Natural killer cell (primary cell): ENCODE results near the gene OIT3. TPM values are rescaled to one million over a fixed set of nuclear protein-coding genes. Genes with fewer than 3 reads are reported as not detected.
A peak's percentile ranks its signal among the peaks of the same experiment; 100 is the strongest.

ENCODE experiments used
- ATAC-seq, 3 donors: fragments of 150-1000 bp in 2 of 3; fragments of 200-7000 bp in 1 of 3; cut with Tn5 transposase; 1 replicate in 1 of 3; 2 replicates in 2 of 3; pipeline ENCODE4 v1.10.0; 2021; ENCODE audit warnings: mild to moderate bottlenecking in 2 of 3, moderate library complexity in 2 of 3
- DNase-seq, 2 donors: peaks; one replicate each; pipeline versions ENCODE4 v3.0.0 to v3.0.0-alpha.2; 2013 to 2021; ENCODE audit warnings: mixed read lengths in 1 of 2
- H3K27ac ChIP-seq: one replicate; pipeline ENCODE4 v1.5.1; 2013; ENCODE audit warnings: mild to moderate bottlenecking, low read length
- H3K27me3 ChIP-seq: one replicate; pipeline ENCODE4 v1.6.1; 2013; ENCODE audit warnings: low read length; ENCODE audit not compliant: control insufficient read depth, insufficient read depth
- H3K36me3 ChIP-seq: one replicate; pipeline ENCODE4 v1.6.1; 2013; ENCODE audit warnings: low read length; ENCODE audit not compliant: control insufficient read depth, insufficient read depth
- H3K4me1 ChIP-seq: one replicate; pipeline ENCODE4 v1.6.1; 2013; ENCODE audit warnings: low read length; ENCODE audit not compliant: control insufficient read depth, insufficient read depth
- H3K4me3 ChIP-seq: one replicate; pipeline ENCODE4 v1.5.1; 2013; ENCODE audit warnings: low read length
- H3K9me3 ChIP-seq: one replicate; pipeline ENCODE4 v1.6.1; 2013; ENCODE audit warnings: low read length; ENCODE audit not compliant: control insufficient read depth, insufficient read depth
- H3K27ac Mint-ChIP-seq, 2 donors: one replicate each; pipeline ENCODE4 v1.8.0; 2022; ENCODE audit warnings: mild to moderate bottlenecking in 2 of 2, mixed read lengths in 2 of 2, moderate library complexity in 1 of 2
- H3K27me3 Mint-ChIP-seq, 2 donors: one replicate each; pipeline ENCODE4 v1.8.0; 2022; ENCODE audit warnings: low read depth in 2 of 2, mixed read lengths in 2 of 2
- H3K36me3 Mint-ChIP-seq: one replicate; pipeline ENCODE4 v1.8.0; 2022; ENCODE audit warnings: mixed read lengths
- H3K4me1 Mint-ChIP-seq, 2 donors: one replicate each; pipeline ENCODE4 v1.8.0; 2022; ENCODE audit warnings: mixed read lengths in 2 of 2
- H3K4me3 Mint-ChIP-seq: one replicate; pipeline ENCODE4 v1.8.0; 2022; ENCODE audit warnings: mild to moderate bottlenecking, moderate library complexity, mixed read lengths
- H3K9me3 Mint-ChIP-seq, 2 donors: one replicate each; pipeline ENCODE4 v1.8.0; 2022; ENCODE audit warnings: mixed read lengths in 2 of 2
- CTCF ChIP-seq: fragments of 200-600 bp; IDR thresholded peaks from one replicate; pipeline ENCODE4 v1.8.0; 2022; ENCODE audit warnings: antibody characterized with exemption
- WGBS: methylation state at CpG from one replicate; pipeline ENCODE4 v1.1.7; 2013; ENCODE audit warnings: missing lambda C conversion rate; ENCODE audit not compliant: insufficient coverage; 5-methylcytosine and 5-hydroxymethylcytosine counted together
- intact Hi-C: fragments of 100-400 bp; cut with micrococcal nuclease; formaldehyde crosslinking; loops from one replicate; pipeline ENCODE4 v1.14.2; 2022
- total RNA-seq, 4 donors: library from RNA; stranded (reverse); fragments of 120-200 nt in 1 of 4; gene quantifications; one replicate each; pipeline versions ENCODE4 v1.2.3 to v1.2.4, GENCODE V29; 2013 to 2022

Gene OIT3
- total RNA-seq, 3 donors from 2014 or later (not counting 1 experiment from before 2014, with no cell fraction given): not detected

- Histone ChIP-seq H3K4me3 (no peak overlapping the region), H3K27ac (no peak overlapping the region), H3K36me3 (peaks cover 6% of the 10 kb centered on the region), H3K27me3 (no peaks in the 10 kb centered on the region), H3K4me1 (no peaks in the 10 kb centered on the region), H3K9me3 (no peaks in the 10 kb centered on the region)
- 93% methylated on average over 6 of the region's 6 CpGs for WGBS
- no peaks in the 10 kb centered on the region for H3K36me3 Mint-ChIP-seq
- H3K4me3 Mint-ChIP-seq: no peak overlapping the region
- no peak overlapping the region for H3K27ac Mint-ChIP-seq
- no peaks in the 10 kb centered on the region for H3K4me1 Mint-ChIP-seq
- H3K27me3 Mint-ChIP-seq: no peaks in the 10 kb centered on the region
- H3K9me3 Mint-ChIP-seq: no peaks in the 10 kb centered on the region
- no peak for DNase-seq
- no peak for TF ChIP-seq CTCF
- ATAC-seq: no peak
- intact Hi-C loops: no loop called here
Measured at GRCh38 chr10:72858067-72858466, 35.5 kb upstream of the OIT3 start.

GRCh38 chr10:72862957-72863356 lies 30.6 kb upstream of the OIT3 start:
- intact Hi-C loops: no loop called here

GRCh38 chr10:72875250-72876055 lies 18.1 kb upstream of the OIT3 start:
- H3K9me3 Mint-ChIP-seq: no peaks in the 10 kb centered on the region
- peaks cover 5% of the 10 kb centered on the region for H3K36me3 ChIP-seq
- DNase-seq (peak in 1 of 2 donors; percentile 52), ATAC-seq (no peak)
- H3K4me1 ChIP-seq: no peaks in the 10 kb centered on the region
- H3K4me1 Mint-ChIP-seq: no peaks in the 10 kb centered on the region
- H3K4me3 ChIP-seq: no peak overlapping the region
- no peaks in the 10 kb centered on the region for H3K27me3 ChIP-seq
- H3K36me3 Mint-ChIP-seq: no peaks in the 10 kb centered on the region
- intact Hi-C loops: loop anchor here (1.0 kb wide), 1 partner anchor 511 kb away; no protein-coding TSS in a partner anchor
- no peak overlapping the region for H3K27ac ChIP-seq
- H3K27me3 Mint-ChIP-seq: no peaks in the 10 kb centered on the region
- 100% methylated on average over 2 of the region's 3 CpGs for WGBS
- no peaks in the 10 kb centered on the region for H3K9me3 ChIP-seq
- no peak overlapping the region for H3K4me3 Mint-ChIP-seq
- no peak overlapping the region for H3K27ac Mint-ChIP-seq
- peak; percentile 37 for TF ChIP-seq CTCF

More at GRCh38 chr10:72862957-72863356, 30.6 kb upstream of the OIT3 start:
- DNase-seq: no peak
- H3K4me3 Mint-ChIP-seq: no peak overlapping the region
- Histone ChIP-seq H3K4me3 (no peak overlapping the region), H3K36me3 (peaks cover 6% of the 10 kb centered on the region), H3K4me1 (no peaks in the 10 kb centered on the region), H3K9me3 (no peaks in the 10 kb centered on the region), H3K27ac (no peak overlapping the region), H3K27me3 (no peaks in the 10 kb centered on the region)
- no peak for TF ChIP-seq CTCF
- WGBS: 81% methylated on average over 1 of the region's 2 CpGs
- ATAC-seq: no peak
- H3K4me1 Mint-ChIP-seq: no peaks in the 10 kb centered on the region
- H3K9me3 Mint-ChIP-seq: no peaks in the 10 kb centered on the region
- H3K36me3 Mint-ChIP-seq: no peaks in the 10 kb centered on the region
- H3K27me3 Mint-ChIP-seq: no peaks in the 10 kb centered on the region
- H3K27ac Mint-ChIP-seq: no peak overlapping the region
